A549 treated with Hydrocortisone at 1 μM for 4 hours (cell line): Measurements from ENCODE around the gene RABGGTA. TPM values are rescaled to one million over a fixed set of nuclear protein-coding genes. Genes with fewer than 3 reads are reported as not detected.

Source experiments
- total RNA-seq: library from RNA; stranded (reverse); fragments of 200-300 nt; extraction: Qiagen RNA extraction; gene quantifications from 5 replicates; pipeline ENCODE4 v1.2.3, GENCODE V29; 2022

RABGGTA gene, protein sequence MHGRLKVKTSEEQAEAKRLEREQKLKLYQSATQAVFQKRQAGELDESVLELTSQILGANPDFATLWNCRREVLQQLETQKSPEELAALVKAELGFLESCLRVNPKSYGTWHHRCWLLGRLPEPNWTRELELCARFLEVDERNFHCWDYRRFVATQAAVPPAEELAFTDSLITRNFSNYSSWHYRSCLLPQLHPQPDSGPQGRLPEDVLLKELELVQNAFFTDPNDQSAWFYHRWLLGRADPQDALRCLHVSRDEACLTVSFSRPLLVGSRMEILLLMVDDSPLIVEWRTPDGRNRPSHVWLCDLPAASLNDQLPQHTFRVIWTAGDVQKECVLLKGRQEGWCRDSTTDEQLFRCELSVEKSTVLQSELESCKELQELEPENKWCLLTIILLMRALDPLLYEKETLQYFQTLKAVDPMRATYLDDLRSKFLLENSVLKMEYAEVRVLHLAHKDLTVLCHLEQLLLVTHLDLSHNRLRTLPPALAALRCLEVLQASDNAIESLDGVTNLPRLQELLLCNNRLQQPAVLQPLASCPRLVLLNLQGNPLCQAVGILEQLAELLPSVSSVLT
- 15.6 to 18.0 TPM (median 17.0 TPM) in 5 replicates for total RNA-seq

GRCh38 chr14:24271134-24271833 lies at the start of gene RABGGTA:
TSS of gene RABGGTA (minus strand) at chr14:24271597. CDS start at chr14:24271115, 482 bp downstream.

DNA sequence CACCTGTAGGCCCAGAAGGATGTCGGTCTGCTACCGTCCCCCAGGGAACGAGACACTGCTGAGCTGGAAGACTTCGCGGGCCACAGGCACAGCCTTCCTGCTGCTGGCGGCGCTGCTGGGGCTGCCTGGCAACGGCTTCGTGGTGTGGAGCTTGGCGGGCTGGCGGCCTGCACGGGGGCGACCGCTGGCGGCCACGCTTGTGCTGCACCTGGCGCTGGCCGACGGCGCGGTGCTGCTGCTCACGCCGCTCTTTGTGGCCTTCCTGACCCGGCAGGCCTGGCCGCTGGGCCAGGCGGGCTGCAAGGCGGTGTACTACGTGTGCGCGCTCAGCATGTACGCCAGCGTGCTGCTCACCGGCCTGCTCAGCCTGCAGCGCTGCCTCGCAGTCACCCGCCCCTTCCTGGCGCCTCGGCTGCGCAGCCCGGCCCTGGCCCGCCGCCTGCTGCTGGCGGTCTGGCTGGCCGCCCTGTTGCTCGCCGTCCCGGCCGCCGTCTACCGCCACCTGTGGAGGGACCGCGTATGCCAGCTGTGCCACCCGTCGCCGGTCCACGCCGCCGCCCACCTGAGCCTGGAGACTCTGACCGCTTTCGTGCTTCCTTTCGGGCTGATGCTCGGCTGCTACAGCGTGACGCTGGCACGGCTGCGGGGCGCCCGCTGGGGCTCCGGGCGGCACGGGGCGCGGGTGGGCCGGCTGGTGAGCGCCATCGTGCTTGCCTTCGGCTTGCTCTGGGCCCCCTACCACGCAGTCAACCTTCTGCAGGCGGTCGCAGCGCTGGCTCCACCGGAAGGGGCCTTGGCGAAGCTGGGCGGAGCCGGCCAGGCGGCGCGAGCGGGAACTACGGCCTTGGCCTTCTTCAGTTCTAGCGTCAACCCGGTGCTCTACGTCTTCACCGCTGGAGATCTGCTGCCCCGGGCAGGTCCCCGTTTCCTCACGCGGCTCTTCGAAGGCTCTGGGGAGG lies 39.5 kb upstream of the RABGGTA start, which contains the start of gene LTB4R:
Gene LTB4R (plus strand): TSS at position 857 of the 959 bp plus-strand sequence. CDS start 4,150 bp downstream, outside the sequence.

GRCh38 chr14:24309538-24310264 lies 38.3 kb upstream of the RABGGTA start, which contains the start of gene LTB4R2:
TSS of gene LTB4R2 (plus strand) at chr14:24310140. CDS start at chr14:24310665, 525 bp downstream.

GRCh38 chr14:24307575-24308341 lies 36.4 kb upstream of the RABGGTA start, which contains the start of gene CIDEB:
TSS of gene CIDEB (minus strand) at chr14:24307977. CDS start at chr14:24307858, 119 bp downstream.

DNA sequence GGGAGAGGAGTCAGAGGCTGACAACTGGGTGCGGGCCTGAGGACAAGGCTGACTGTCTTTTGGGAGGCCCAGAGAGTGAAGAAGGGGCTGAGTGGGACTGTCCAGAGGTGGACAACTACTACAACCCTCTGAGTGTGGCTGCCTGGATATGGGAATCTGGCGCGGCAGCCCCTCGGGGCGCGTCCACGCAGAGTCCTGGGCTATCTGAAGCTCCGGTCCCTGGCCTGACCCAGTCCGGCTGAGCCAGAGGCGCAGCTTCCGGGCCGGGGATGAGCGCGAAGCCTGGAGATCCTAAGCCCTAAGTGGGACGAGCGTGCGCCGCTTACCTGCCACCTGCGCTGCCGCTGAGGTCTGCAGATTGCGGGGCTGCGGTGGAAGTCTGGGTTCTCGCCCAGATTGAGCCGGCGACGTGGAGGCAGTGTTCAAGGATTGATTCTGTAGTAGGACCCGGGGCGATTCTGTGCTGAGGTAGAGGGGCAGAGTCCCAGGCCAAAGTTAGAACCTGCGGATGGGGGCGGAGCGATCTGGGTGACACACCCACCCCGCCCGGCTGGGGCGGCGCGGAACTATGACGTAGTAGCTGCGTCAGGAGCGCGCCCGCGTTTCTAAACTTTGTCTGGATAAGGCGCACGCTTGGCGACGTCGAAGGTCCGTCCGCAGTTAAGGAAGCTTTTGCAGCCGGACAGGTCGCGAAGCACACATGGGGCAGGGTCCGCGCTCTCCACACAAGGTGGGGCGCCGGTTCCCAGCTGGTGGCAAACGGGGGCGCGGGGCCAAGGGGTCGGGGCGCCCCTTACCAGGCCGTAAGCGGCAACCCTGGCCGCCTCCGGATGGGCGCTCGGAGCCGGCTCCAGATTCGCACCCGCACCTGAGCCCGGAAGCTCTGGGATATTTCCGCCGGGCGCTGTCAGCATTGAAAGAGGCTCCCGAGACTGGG lies 28.1 kb upstream of the RABGGTA start, which contains the start of the genes DHRS1 and NOP9:
Gene DHRS1 (minus strand): TSS at position 526 of the 937 bp plus-strand sequence. CDS start 674 bp downstream, outside the sequence.
Gene NOP9 (plus strand): TSS at position 596 of the 937 bp plus-strand sequence. CDS start 105 bp downstream, at position 701.

DNA sequence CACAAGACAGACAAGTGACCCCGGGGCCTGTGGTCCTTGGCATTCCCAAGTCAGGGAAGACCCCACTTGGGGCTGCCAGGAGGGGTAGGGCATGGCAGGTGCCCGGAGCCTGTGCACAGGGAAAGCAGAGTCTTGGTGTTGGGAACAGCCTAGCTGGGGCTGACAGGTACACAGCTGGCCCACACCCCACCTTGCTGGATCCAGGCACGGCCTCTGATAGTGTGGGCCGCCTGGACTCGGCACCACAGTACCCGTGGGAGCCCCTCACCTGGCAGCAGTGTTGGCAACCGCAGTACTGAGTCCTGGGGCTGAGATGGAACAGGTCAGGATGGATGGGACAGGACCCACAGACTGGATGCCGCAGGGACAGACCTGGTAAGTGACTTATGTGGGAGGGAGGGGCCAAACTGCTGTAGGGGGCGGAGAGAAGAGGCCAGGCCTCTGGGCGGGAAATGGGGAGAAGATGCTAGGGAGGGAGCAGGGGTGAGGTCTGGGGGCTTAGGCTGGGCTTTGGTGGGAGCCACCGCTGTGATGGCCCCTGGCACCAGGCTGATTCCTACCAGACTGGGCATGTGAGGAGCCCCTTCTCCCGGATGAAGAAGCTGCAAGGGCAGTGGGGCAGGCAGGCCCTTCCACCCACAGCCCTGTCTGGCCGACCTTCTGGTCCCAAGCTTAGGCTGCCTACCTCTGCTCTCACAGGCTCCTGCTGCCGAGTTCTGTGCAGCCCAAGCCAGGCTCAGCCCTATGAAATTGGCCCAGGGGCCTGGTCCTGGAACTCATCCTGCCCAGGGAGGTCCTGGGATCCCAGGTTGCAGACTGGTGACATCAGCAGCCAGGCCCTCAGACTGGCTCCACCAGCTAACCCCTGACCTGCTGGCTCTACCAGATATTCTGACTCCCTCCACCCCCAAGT lies 8.3 kb downstream of the RABGGTA start, which contains the start of gene TGM1:
Gene TGM1 (minus strand): TSS at position 357 of the 913 bp plus-strand sequence. CDS start 825 bp downstream, outside the sequence.

GRCh38 chr14:24232645-24233537 lies 38.5 kb downstream of the RABGGTA start, which contains the start of gene GMPR2:
TSS of gene GMPR2 (plus strand) at chr14:24232929. CDS start at chr14:24233254, 325 bp downstream.

DNA sequence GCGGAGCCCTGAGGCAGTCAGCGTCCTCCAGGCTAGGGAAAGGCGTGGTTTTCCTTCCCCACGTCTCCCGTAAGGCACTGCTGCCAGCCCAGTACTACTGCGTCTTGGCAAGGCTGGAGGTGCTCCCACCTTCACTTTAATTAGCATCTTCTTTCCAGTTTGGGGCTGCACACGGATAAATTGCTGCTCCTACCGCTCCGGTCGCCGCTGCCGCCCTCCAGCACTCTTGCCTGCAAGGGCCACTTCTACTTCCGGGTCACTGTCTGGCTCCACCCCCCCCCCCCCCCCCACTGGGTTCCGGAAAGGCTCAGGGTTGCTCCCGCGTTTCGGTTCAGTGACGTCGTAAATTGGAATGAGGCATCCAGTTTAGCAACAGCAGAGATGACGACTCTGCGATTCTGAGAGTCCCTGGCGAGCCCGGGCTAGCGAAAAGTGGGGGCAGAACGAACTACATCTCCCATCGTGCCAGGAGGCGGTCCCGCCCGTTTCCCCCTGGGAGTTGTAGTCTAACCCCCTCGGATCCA lies 39.2 kb downstream of the RABGGTA start, which contains the start of gene NEDD8:
Gene NEDD8 (minus strand): TSS at position 247 of the 524 bp plus-strand sequence. CDS start 100 bp downstream, at position 147.

Other genes with a start within 250 kb of the RABGGTA start
- 0.25 to 0.62 TPM (median 0.54 TPM) in 5 replicates for gene CARMIL3, start 219.6 kb downstream of the RABGGTA start, total RNA-seq
- gene CPNE6, start 200.0 kb downstream of the RABGGTA start, total RNA-seq = 0.15 to 0.17 TPM in 2 of 5 replicates, not detected in the others
- 18.3 to 21.2 TPM (median 19.7 TPM) in 5 replicates for gene PCK2, start 177.3 kb downstream of the RABGGTA start, total RNA-seq
- gene DCAF11, start 156.8 kb downstream of the RABGGTA start, total RNA-seq = 19.6 to 26.7 TPM (median 20.6 TPM) in 5 replicates
- 0.59 to 0.94 TPM (median 0.69 TPM) in 5 replicates for gene NRL, start 156.6 kb downstream of the RABGGTA start, total RNA-seq
- 0.13 to 0.18 TPM (median 0.14 TPM) in 3 of 5 replicates, not detected in the others for gene FITM1, start 140.9 kb downstream of the RABGGTA start, total RNA-seq
- 159 to 189 TPM (median 167 TPM) in 5 replicates for gene PSME1, start 135.4 kb downstream of the RABGGTA start, total RNA-seq
- gene EMC9, start 130.0 kb downstream of the RABGGTA start, total RNA-seq = 46.8 to 61.3 TPM (median 57.0 TPM) in 5 replicates
- 143 to 202 TPM (median 162 TPM) in 5 replicates for gene PSME2, start 125.0 kb downstream of the RABGGTA start, total RNA-seq
- 23.2 to 36.4 TPM (median 28.7 TPM) in 5 replicates for gene RNF31, start 124.1 kb downstream of the RABGGTA start, total RNA-seq
- gene IRF9, start 110.3 kb downstream of the RABGGTA start, total RNA-seq = 15.5 to 20.2 TPM (median 17.9 TPM) in 5 replicates
- gene REC8, start 99.5 kb downstream of the RABGGTA start, total RNA-seq = 2.6 to 5.9 TPM (median 4.3 TPM) in 5 replicates
- gene IPO4, start 82.8 kb downstream of the RABGGTA start, total RNA-seq = 74.1 to 86.9 TPM (median 75.7 TPM) in 5 replicates
- gene TM9SF1, start 76.2 kb downstream of the RABGGTA start, total RNA-seq = 61.4 to 81.2 TPM (median 65.5 TPM) in 5 replicates
- not detected in 5 replicates for gene TSSK4, start 65.9 kb downstream of the RABGGTA start, total RNA-seq
- 77.5 to 105 TPM (median 83.7 TPM) in 5 replicates for gene CHMP4A, start 58.1 kb downstream of the RABGGTA start, total RNA-seq
- gene MDP1, start 55.5 kb downstream of the RABGGTA start, total RNA-seq = 28.0 to 33.9 TPM (median 32.1 TPM) in 5 replicates
- gene NEDD8, start 39.2 kb downstream of the RABGGTA start, total RNA-seq = 411 to 486 TPM (median 455 TPM) in 5 replicates
- 53.0 to 66.2 TPM (median 59.0 TPM) in 5 replicates for gene GMPR2, start 38.7 kb downstream of the RABGGTA start, total RNA-seq
- gene TINF2, start 29.0 kb downstream of the RABGGTA start, total RNA-seq = 32.1 to 38.5 TPM (median 37.3 TPM) in 5 replicates
- 0.99 to 1.6 TPM (median 1.5 TPM) in 5 replicates for gene TGM1, start 8.4 kb downstream of the RABGGTA start, total RNA-seq
- gene DHRS1, start 28.2 kb upstream of the RABGGTA start, total RNA-seq = 9.8 to 11.5 TPM (median 11.2 TPM) in 5 replicates
- 13.0 to 18.8 TPM (median 16.2 TPM) in 5 replicates for gene NOP9, start 28.3 kb upstream of the RABGGTA start, total RNA-seq
- gene CIDEB, start 36.4 kb upstream of the RABGGTA start, total RNA-seq = 0.13 to 0.22 TPM (median 0.22 TPM) in 5 replicates
- 3.0 to 4.9 TPM (median 3.8 TPM) in 5 replicates for gene LTB4R2, start 38.5 kb upstream of the RABGGTA start, total RNA-seq
- 3.8 to 5.9 TPM (median 5.5 TPM) in 5 replicates for gene LTB4R, start 39.9 kb upstream of the RABGGTA start, total RNA-seq
- gene ADCY4, start 63.5 kb upstream of the RABGGTA start, total RNA-seq = not detected in 5 replicates
- gene RIPK3, start 68.4 kb upstream of the RABGGTA start, total RNA-seq = not detected in 5 replicates
- gene NFATC4, start 96.6 kb upstream of the RABGGTA start, total RNA-seq = 0.10 to 0.31 TPM (median 0.15 TPM) in 4 of 5 replicates, not detected in the other
- gene NYNRIN, start 127.4 kb upstream of the RABGGTA start, total RNA-seq = 0.22 to 0.50 TPM (median 0.36 TPM) in 5 replicates
- 0.97 to 1.3 TPM (median 1.2 TPM) in 5 replicates for gene CBLN3, start 158.1 kb upstream of the RABGGTA start, total RNA-seq
- 22.5 to 30.4 TPM (median 25.8 TPM) in 5 replicates for gene KHNYN, start 158.4 kb upstream of the RABGGTA start, total RNA-seq
- gene SDR39U1, start 171.2 kb upstream of the RABGGTA start, total RNA-seq = 40.1 to 54.9 TPM (median 49.1 TPM) in 5 replicates
- gene CMA1, start 236.7 kb upstream of the RABGGTA start, total RNA-seq = not detected in 5 replicates